Vagina (tissue), 2 donors: ENCODE measurements around the gene SLC25A21.

Experiments used
- POLR2A ChIP-seq, 2 donors: fragments of 450-650 bp; IDR thresholded peaks; one replicate each; pipeline ENCODE4 v1.6.1; 2017; ENCODE audit warnings: antibody characterized with exemption in 2 of 2, mild to moderate bottlenecking in 2 of 2, moderate library complexity in 2 of 2
- TF ChIP-seq, protein P1 (sequence below), 3 experiments: fragments of 450-650 bp in 2 of 3; fragments of 200-600 bp in 1 of 3; sonication (generic) in 1 of 3; IDR thresholded peaks; one replicate each; pipeline ENCODE4 v1.5.1; 2017 to 2019; ENCODE audit warnings: antibody characterized with exemption in 3 of 3, mild to moderate bottlenecking in 2 of 3, moderate library complexity in 2 of 3

DNA sequence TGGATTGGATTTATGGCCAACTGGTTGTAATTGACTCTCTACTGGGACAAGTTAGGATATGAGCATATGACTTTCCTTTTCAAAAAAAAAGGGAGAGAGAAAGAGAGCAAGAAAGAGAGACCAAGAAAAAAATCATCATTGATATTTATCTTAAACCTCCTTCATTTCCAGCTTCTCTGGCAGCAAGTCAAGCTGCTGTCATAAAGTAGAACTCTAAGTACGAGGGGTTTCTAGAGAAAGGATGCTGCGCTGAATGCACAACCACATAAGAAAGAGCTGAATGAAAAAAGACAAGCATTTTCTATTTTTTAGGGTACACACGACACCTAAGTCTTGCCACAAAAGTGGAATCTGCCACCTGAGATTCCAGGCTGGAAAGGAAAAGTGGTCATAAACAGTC lies 182.6 kb downstream of the SLC25A21 start:
- TF ChIP-seq, protein P1, sequence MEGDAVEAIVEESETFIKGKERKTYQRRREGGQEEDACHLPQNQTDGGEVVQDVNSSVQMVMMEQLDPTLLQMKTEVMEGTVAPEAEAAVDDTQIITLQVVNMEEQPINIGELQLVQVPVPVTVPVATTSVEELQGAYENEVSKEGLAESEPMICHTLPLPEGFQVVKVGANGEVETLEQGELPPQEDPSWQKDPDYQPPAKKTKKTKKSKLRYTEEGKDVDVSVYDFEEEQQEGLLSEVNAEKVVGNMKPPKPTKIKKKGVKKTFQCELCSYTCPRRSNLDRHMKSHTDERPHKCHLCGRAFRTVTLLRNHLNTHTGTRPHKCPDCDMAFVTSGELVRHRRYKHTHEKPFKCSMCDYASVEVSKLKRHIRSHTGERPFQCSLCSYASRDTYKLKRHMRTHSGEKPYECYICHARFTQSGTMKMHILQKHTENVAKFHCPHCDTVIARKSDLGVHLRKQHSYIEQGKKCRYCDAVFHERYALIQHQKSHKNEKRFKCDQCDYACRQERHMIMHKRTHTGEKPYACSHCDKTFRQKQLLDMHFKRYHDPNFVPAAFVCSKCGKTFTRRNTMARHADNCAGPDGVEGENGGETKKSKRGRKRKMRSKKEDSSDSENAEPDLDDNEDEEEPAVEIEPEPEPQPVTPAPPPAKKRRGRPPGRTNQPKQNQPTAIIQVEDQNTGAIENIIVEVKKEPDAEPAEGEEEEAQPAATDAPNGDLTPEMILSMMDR (IDR thresholded peaks at IDR 0.05) = no peak
- TF ChIP-seq POLR2A (IDR thresholded peaks at IDR 0.05) = no peak
